H9 (cell line): ENCODE data around the gene CCR2. TPM values are rescaled to one million over a fixed set of nuclear protein-coding genes. Genes with fewer than 3 reads are reported as not detected.

Experiments used
- DNase-seq: peaks from one replicate; pipeline ENCODE4 v3.0.0-alpha.2; 2017
- H2AFZ ChIP-seq: one replicate; pipeline ENCODE4 v1.6.1; 2013; ENCODE audit warnings: mild to moderate bottlenecking, low read length, control low read depth, moderate library complexity
- H2AK5ac ChIP-seq: 2 replicates; pipeline ENCODE4 v1.6.1; 2013; ENCODE audit warnings: low read length, control low read depth, mixed read lengths; ENCODE audit not compliant: insufficient read length
- H2BK120ac ChIP-seq: one replicate; pipeline ENCODE4 v1.6.1; 2013; ENCODE audit warnings: low read depth, mild to moderate bottlenecking, low read length, control low read depth, inconsistent platforms; ENCODE audit not compliant: poor library complexity, severe bottlenecking
- H2BK12ac ChIP-seq: 2 replicates; pipeline ENCODE4 v1.6.1; 2013; ENCODE audit warnings: low read length, control low read depth, mixed read lengths, low read depth; ENCODE audit not compliant: insufficient read length
- H2BK15ac ChIP-seq: 2 replicates; pipeline ENCODE4 v1.6.1; 2013; ENCODE audit warnings: low read depth, low read length, control low read depth
- H2BK20ac ChIP-seq: one replicate; pipeline ENCODE4 v1.6.1; 2013; ENCODE audit warnings: low read depth, mild to moderate bottlenecking, low read length, control low read depth, inconsistent platforms; ENCODE audit not compliant: poor library complexity, severe bottlenecking
- H2BK5ac ChIP-seq: 2 replicates; pipeline ENCODE4 v1.6.1; 2013; ENCODE audit warnings: low read length, control low read depth, mixed read lengths; ENCODE audit not compliant: insufficient read length
- H3K14ac ChIP-seq: 2 replicates; pipeline ENCODE4 v1.6.1; 2013; ENCODE audit warnings: low read length, control low read depth; ENCODE audit not compliant: insufficient read depth
- H3K18ac ChIP-seq: 2 replicates; pipeline ENCODE4 v1.6.1; 2013; ENCODE audit warnings: low read depth, mild to moderate bottlenecking, mixed read lengths, low read length, control low read depth; ENCODE audit not compliant: insufficient read length
- H3K23ac ChIP-seq: 2 replicates; pipeline ENCODE4 v1.6.1; 2013; ENCODE audit warnings: low read length, control low read depth, mixed read lengths, low read depth; ENCODE audit not compliant: insufficient read length
- H3K23me2 ChIP-seq: 2 replicates; pipeline ENCODE4 v1.6.1; 2013; ENCODE audit warnings: low read depth, mild to moderate bottlenecking, mixed read lengths, low read length, control low read depth; ENCODE audit not compliant: insufficient read length, poor library complexity, severe bottlenecking
- H3K27ac ChIP-seq: 2 replicates; pipeline ENCODE4 v1.5.1; 2013; ENCODE audit warnings: low read length, control low read depth, mixed read lengths, low read depth; ENCODE audit not compliant: insufficient read length
- H3K27me3 ChIP-seq: 2 replicates; pipeline ENCODE4 v1.6.1; 2013; ENCODE audit warnings: low read length, control low read depth, inconsistent platforms; ENCODE audit not compliant: insufficient read depth
- H3K4ac ChIP-seq: 2 replicates; pipeline ENCODE4 v1.6.1; 2013; ENCODE audit warnings: low read depth, mild to moderate bottlenecking, control low read depth, inconsistent platforms, low read length, moderate library complexity
- H3K4me1 ChIP-seq: 2 replicates; pipeline ENCODE4 v1.6.1; 2013; ENCODE audit warnings: low read length, control low read depth, inconsistent platforms; ENCODE audit not compliant: insufficient read depth
- H3K4me2 ChIP-seq: 2 replicates; pipeline ENCODE4 v1.6.1; 2013; ENCODE audit warnings: low read length, control low read depth, mixed read lengths; ENCODE audit not compliant: insufficient read length, insufficient read depth
- H3K56ac ChIP-seq: 2 replicates; pipeline ENCODE4 v1.6.1; 2013; ENCODE audit warnings: low read depth, mild to moderate bottlenecking, mixed read lengths, low read length, control low read depth; ENCODE audit not compliant: insufficient read length
- H3K79me1 ChIP-seq: 2 replicates; pipeline ENCODE4 v1.6.1; 2013; ENCODE audit warnings: low read depth, mild to moderate bottlenecking, moderate library complexity, low read length, control low read depth, inconsistent platforms; ENCODE audit not compliant: insufficient read depth, poor library complexity, severe bottlenecking
- H3K79me2 ChIP-seq: 2 replicates; pipeline ENCODE4 v1.6.1; 2013; ENCODE audit warnings: low read length, control low read depth, inconsistent platforms; ENCODE audit not compliant: insufficient read depth
- H3K9ac ChIP-seq: 2 replicates; pipeline ENCODE4 v1.6.1; 2013; ENCODE audit warnings: low read length, control low read depth, mixed read lengths; ENCODE audit not compliant: insufficient read length; ENCODE audit errors: extremely low read depth
- H3K9me3 ChIP-seq: one replicate; pipeline ENCODE4 v1.6.1; 2013; ENCODE audit warnings: low read depth, low read length, inconsistent platforms; ENCODE audit not compliant: control insufficient read depth
- H3T11ph ChIP-seq: one replicate; pipeline ENCODE4 v1.6.1; 2013; ENCODE audit warnings: mild to moderate bottlenecking, low read length, control low read depth, inconsistent platforms
- H4K20me1 ChIP-seq: one replicate; pipeline ENCODE4 v1.6.1; 2013; ENCODE audit not compliant: control insufficient read depth, insufficient read length, insufficient read depth
- H4K5ac ChIP-seq: 2 replicates; pipeline ENCODE4 v1.6.1; 2013; ENCODE audit warnings: low read depth, mild to moderate bottlenecking, mixed read lengths, low read length, control low read depth; ENCODE audit not compliant: insufficient read length
- H4K8ac ChIP-seq: replicated peaks from 2 replicates; pipeline ENCODE4 v1.6.1; 2013; ENCODE audit warnings: low read length, control low read depth, mixed read lengths, low read depth; ENCODE audit not compliant: insufficient read length
- H4K91ac ChIP-seq: 2 replicates; pipeline ENCODE4 v1.6.1; 2013; ENCODE audit warnings: low read depth, mild to moderate bottlenecking, moderate library complexity, mixed read lengths, low read length, control low read depth; ENCODE audit not compliant: insufficient read length
- H3K27ac Mint-ChIP-seq, 3 experiments: 2 replicates in 2 of 3; 3 replicates in 1 of 3; pipeline ENCODE4 v1.8.0; 2020 to 2021; ENCODE audit warnings: mixed read lengths in 3 of 3, mild to moderate bottlenecking in 1 of 3, moderate library complexity in 1 of 3
- H3K27me3 Mint-ChIP-seq: 2 replicates; pipeline ENCODE4 v1.8.0; 2021; ENCODE audit warnings: low read depth, mild to moderate bottlenecking, moderate library complexity, mixed read lengths
- H3K36me3 Mint-ChIP-seq, 3 experiments: 2 replicates in 2 of 3; 3 replicates in 1 of 3; pipeline ENCODE4 v1.8.0; 2020 to 2021; ENCODE audit warnings: low read depth in 3 of 3, mixed read lengths in 3 of 3; ENCODE audit not compliant: insufficient read depth in 1 of 3
- H3K4me1 Mint-ChIP-seq, 2 experiments: 2 replicates each; pipeline ENCODE4 v1.8.0; 2020; ENCODE audit warnings: mixed read lengths in 2 of 2
- H3K4me3 Mint-ChIP-seq, 2 experiments: 2 replicates in 1 of 2; 3 replicates in 1 of 2; pipeline ENCODE4 v1.8.0; 2020 to 2021; ENCODE audit warnings: mild to moderate bottlenecking in 2 of 2, mixed read lengths in 2 of 2, moderate library complexity in 1 of 2
- H3K9me3 Mint-ChIP-seq, 2 experiments: 2 replicates in 1 of 2; 3 replicates in 1 of 2; pipeline ENCODE4 v1.8.0; 2020; ENCODE audit warnings: mild to moderate bottlenecking in 2 of 2, mixed read lengths in 2 of 2, moderate library complexity in 1 of 2
- WGBS: extraction: QIAGEN DNeasy Blood & Tissue Kit; methylation state at CpG from one replicate; pipeline ENCODE4 v1.1.7; 2013; ENCODE audit warnings: missing lambda C conversion rate, low lambda C conversion rate, mixed read lengths; ENCODE audit not compliant: insufficient read length; ENCODE audit errors: extremely low coverage; 5-methylcytosine and 5-hydroxymethylcytosine counted together
- total RNA-seq: library from RNA; stranded (reverse); gene quantifications from 2 replicates; pipeline ENCODE4 v1.2.1, GENCODE V29; 2021
- TF ChIP-seq, protein P1 (sequence below): fragments of 200-600 bp; sonication (generic); conservative IDR thresholded peaks from 3 replicates; pipeline ENCODE4 v1.8.0; 2021; ENCODE audit warnings: antibody characterized with exemption, mild to moderate bottlenecking

CCR2 gene
- total RNA-seq, 1 experiment from 2014 or later, result not detected

DNA sequence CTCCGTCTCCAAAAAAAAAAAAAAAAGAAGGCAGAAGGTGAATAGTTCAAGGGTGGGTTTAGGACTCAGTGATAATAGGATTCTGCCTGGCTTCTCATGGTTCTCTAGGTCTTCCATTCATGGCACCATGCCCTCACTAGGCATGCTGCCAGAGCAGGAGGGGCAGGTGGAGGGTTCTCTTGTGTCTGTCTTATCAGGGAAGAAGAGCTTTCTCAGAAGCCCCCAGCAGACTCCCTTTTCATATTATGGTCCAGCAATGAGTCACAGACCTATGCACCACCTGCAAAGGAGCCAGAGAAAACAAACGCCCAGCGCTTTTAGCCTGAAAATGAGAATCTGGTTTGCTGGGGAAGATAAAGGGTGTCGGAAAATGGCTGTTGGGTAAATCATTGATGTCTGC, 3.0 kb downstream of the CCR2 start:
- Histone ChIP-seq H3K23ac (no peak overlapping the region), H2BK15ac (no peak overlapping the region), H3T11ph (no peak overlapping the region), H3K79me2 (no peaks in the 10 kb centered on the region), H3K9ac (no peak overlapping the region), H2AK5ac (no peak overlapping the region), H3K79me1 (no peaks in the 10 kb centered on the region), H4K20me1 (no peaks in the 10 kb centered on the region), H3K23me2 (no peaks in the 10 kb centered on the region), H2AFZ (no peak overlapping the region), H3K56ac (no peak overlapping the region), H3K4me1 (no peaks in the 10 kb centered on the region), H4K5ac (no peak overlapping the region), H3K27ac (no peak overlapping the region), H3K4ac (no peak overlapping the region), H2BK20ac (no peak overlapping the region), H3K27me3 (no peaks in the 10 kb centered on the region; the same call in 1 of the 2 replicates), H3K14ac (no peak overlapping the region), H3K9me3 (no peaks in the 10 kb centered on the region), H4K91ac (no peak overlapping the region), H2BK120ac (no peak overlapping the region), H4K8ac (no peak overlapping the region), H3K18ac (no peak overlapping the region), H3K4me2 (no peak overlapping the region), H2BK12ac (no peak overlapping the region), H2BK5ac (no peak overlapping the region)
- Mint-ChIP-seq H3K9me3 (no peaks in the 10 kb centered on the region), H3K27ac (no peak overlapping the region), H3K36me3 (no peaks in the 10 kb centered on the region), H3K4me3 (no peak overlapping the region), H3K27me3 (peaks cover 25% of the 10 kb centered on the region), H3K4me1 (no peaks in the 10 kb centered on the region)
- DNase-seq, result no peak
- TF ChIP-seq, protein P1, sequence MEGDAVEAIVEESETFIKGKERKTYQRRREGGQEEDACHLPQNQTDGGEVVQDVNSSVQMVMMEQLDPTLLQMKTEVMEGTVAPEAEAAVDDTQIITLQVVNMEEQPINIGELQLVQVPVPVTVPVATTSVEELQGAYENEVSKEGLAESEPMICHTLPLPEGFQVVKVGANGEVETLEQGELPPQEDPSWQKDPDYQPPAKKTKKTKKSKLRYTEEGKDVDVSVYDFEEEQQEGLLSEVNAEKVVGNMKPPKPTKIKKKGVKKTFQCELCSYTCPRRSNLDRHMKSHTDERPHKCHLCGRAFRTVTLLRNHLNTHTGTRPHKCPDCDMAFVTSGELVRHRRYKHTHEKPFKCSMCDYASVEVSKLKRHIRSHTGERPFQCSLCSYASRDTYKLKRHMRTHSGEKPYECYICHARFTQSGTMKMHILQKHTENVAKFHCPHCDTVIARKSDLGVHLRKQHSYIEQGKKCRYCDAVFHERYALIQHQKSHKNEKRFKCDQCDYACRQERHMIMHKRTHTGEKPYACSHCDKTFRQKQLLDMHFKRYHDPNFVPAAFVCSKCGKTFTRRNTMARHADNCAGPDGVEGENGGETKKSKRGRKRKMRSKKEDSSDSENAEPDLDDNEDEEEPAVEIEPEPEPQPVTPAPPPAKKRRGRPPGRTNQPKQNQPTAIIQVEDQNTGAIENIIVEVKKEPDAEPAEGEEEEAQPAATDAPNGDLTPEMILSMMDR, result no peak
- no CpG with 5 or more reads among the region's 4 CpGs for WGBS
